Loucy (cell line): Measurements from ENCODE around the gene FCRL6.

ENCODE experiments used
- H2AFZ ChIP-seq: fragments of 200-600 bp; sonication (generic); 2 replicates; pipeline ENCODE4 v1.6.0; 2016; ENCODE audit warnings: antibody characterized with exemption, mild to moderate bottlenecking, low read length, moderate library complexity
- H3F3A ChIP-seq: fragments of 200-600 bp; 2 replicates; pipeline ENCODE4 v1.6.0; 2016; ENCODE audit warnings: antibody characterized with exemption, low read depth, mild to moderate bottlenecking
- H3K27me3 ChIP-seq: fragments of 200-600 bp; sonication (generic); 2 replicates; pipeline ENCODE4 v1.6.1; 2014; ENCODE audit warnings: low read length, mild to moderate bottlenecking; ENCODE audit not compliant: insufficient read depth, poor library complexity, severe bottlenecking
- H3K36me3 ChIP-seq: fragments of 200-600 bp; sonication (generic); 2 replicates; pipeline ENCODE4 v1.6.1; 2016; ENCODE audit warnings: low read length; ENCODE audit not compliant: insufficient read depth
- H3K4me1 ChIP-seq: fragments of 200-600 bp; sonication (generic); 2 replicates; pipeline ENCODE4 v1.5.1; 2014; ENCODE audit warnings: low read length, mild to moderate bottlenecking; ENCODE audit not compliant: insufficient read depth, poor library complexity, severe bottlenecking
- H3K4me2 ChIP-seq: fragments of 200-600 bp; sonication (generic); 2 replicates; pipeline ENCODE4 v1.6.0; 2014; ENCODE audit warnings: antibody characterized with exemption, low read length, low read depth, mild to moderate bottlenecking; ENCODE audit not compliant: poor library complexity, severe bottlenecking
- H3K4me3 ChIP-seq: fragments of 200-600 bp; sonication (generic); 2 replicates; pipeline ENCODE4 v1.5.1; 2014; ENCODE audit warnings: low read length, mild to moderate bottlenecking, mixed read lengths; ENCODE audit not compliant: poor library complexity, severe bottlenecking
- H3K79me2 ChIP-seq: fragments of 200-600 bp; sonication (generic); 2 replicates; pipeline ENCODE4 v1.6.1; 2014; ENCODE audit warnings: low read length; ENCODE audit not compliant: insufficient read depth
- H3K9ac ChIP-seq: fragments of 200-600 bp; sonication (generic); 2 replicates; pipeline ENCODE4 v1.6.0; 2014; ENCODE audit warnings: mild to moderate bottlenecking, low read depth, low read length, moderate library complexity; ENCODE audit not compliant: poor library complexity, severe bottlenecking
- H3K9me2 ChIP-seq: fragments of 200-600 bp; sonication (generic); replicated peaks from 2 replicates; pipeline ENCODE4 v1.6.1; 2016; ENCODE audit warnings: low read depth, low read length, mixed read lengths
- H3K9me3 ChIP-seq: fragments of 200-600 bp; sonication (generic); 2 replicates; pipeline ENCODE4 v1.6.1; 2014; ENCODE audit warnings: mild to moderate bottlenecking, antibody characterized with exemption, low read length, low read depth; ENCODE audit not compliant: insufficient read depth
- H4K20me1 ChIP-seq: fragments of 200-600 bp; sonication (generic); 2 replicates; pipeline ENCODE4 v1.6.0; 2014; ENCODE audit warnings: antibody characterized with exemption, low read length, mild to moderate bottlenecking; ENCODE audit not compliant: insufficient read depth, poor library complexity, severe bottlenecking
- EZH2phosphoT487 ChIP-seq: fragments of 200-600 bp; IDR thresholded peaks from 2 replicates; pipeline ENCODE4 v1.6.1; 2018; ENCODE audit warnings: antibody characterized with exemption, mild to moderate bottlenecking, moderate library complexity, borderline replicate concordance
- TF ChIP-seq, protein P1 (sequence below): fragments of 200-600 bp; sonication (generic); conservative IDR thresholded peaks from 2 replicates; pipeline ENCODE4 v1.5.1; 2014; ENCODE audit warnings: mild to moderate bottlenecking, antibody characterized with exemption, low read length

FCRL6 gene

DNA sequence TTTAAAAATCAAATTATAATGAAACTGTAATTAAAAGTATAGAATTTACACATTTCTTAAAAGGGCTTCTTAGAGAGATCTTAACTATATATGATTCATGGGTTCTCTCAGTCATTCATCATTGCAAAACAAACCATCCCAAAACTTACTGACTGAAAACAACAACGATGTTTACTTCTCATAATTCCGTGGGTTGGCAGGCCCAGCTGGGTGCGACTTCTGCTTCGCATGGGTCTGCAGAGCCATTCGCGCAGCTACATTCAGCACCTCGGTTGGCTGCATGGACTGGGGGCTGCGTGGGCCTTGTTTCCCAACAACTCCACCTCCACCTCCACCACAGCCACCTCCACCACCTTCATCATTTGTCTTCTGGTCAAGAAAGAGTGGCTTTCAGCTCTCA, 28.6 kb downstream of the FCRL6 start:
- Histone ChIP-seq H3K36me3 (no peaks in the 10 kb centered on the region), H3K4me2 (no peak overlapping the region)

DNA sequence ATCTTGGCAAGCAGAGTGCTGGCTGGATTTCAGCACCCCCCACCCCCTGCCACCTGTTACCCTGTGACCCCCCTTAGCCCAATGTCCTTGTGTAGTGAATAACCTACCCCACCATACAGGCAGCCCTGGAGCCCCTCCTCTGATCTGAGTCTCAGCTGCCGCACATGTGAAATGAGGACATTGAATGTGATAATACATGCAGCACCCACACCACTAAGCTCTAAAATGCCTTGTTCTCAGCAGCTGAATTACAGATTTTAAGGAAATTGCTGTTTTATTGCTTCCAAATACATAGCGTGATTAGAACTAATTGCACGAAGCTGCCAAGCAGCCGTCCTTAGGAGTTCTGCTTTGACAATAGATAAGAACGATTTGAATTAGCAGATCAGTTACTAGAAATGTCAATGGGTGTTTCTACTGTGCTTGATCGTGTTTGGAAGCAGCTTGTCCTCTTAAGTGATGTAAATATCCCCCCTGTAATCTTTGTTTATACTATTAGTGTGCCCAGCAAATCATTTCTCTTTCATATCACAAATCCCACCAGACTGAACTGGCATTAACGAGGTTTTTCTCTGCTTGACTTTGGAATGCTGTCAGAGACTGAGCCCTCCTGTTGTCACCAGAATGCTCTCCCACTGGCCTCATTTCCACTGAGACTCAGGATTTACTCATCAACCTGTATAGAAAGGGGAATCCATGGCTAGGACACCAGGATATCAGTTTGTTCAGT, 29.4 kb downstream of the FCRL6 start:
- Histone ChIP-seq H3K4me2 (no peak overlapping the region), H3K27me3 (no peaks in the 10 kb centered on the region), H3K4me3 (no peak overlapping the region), H2AFZ (no peak overlapping the region), H3F3A (no peaks in the 10 kb centered on the region), H3K9me2 (no peaks in the 10 kb centered on the region), H3K4me1 (peaks cover 15% of the 10 kb centered on the region), H3K79me2 (no peaks in the 10 kb centered on the region), H4K20me1 (no peaks in the 10 kb centered on the region), H3K9me3 (no peaks in the 10 kb centered on the region), H3K9ac (no peak overlapping the region), H3K36me3 (no peaks in the 10 kb centered on the region)
- TF ChIP-seq, protein P1, sequence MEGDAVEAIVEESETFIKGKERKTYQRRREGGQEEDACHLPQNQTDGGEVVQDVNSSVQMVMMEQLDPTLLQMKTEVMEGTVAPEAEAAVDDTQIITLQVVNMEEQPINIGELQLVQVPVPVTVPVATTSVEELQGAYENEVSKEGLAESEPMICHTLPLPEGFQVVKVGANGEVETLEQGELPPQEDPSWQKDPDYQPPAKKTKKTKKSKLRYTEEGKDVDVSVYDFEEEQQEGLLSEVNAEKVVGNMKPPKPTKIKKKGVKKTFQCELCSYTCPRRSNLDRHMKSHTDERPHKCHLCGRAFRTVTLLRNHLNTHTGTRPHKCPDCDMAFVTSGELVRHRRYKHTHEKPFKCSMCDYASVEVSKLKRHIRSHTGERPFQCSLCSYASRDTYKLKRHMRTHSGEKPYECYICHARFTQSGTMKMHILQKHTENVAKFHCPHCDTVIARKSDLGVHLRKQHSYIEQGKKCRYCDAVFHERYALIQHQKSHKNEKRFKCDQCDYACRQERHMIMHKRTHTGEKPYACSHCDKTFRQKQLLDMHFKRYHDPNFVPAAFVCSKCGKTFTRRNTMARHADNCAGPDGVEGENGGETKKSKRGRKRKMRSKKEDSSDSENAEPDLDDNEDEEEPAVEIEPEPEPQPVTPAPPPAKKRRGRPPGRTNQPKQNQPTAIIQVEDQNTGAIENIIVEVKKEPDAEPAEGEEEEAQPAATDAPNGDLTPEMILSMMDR = no peak
- no peak for TF ChIP-seq EZH2phosphoT487

More for the DNA sequence above, 28.6 kb downstream of the FCRL6 start:
- no peak overlapping the region for H3K9ac ChIP-seq
- no peaks in the 10 kb centered on the region for H3K27me3 ChIP-seq
- no peak overlapping the region for H3K4me3 ChIP-seq
- no peak for TF ChIP-seq EZH2phosphoT487
- TF ChIP-seq, protein P1 = no peak
- no peaks in the 10 kb centered on the region for H3K9me2 ChIP-seq
- no peaks in the 10 kb centered on the region for H4K20me1 ChIP-seq
- no peak overlapping the region for H2AFZ ChIP-seq
- no peaks in the 10 kb centered on the region for H3F3A ChIP-seq
- no peaks in the 10 kb centered on the region for H3K79me2 ChIP-seq
- H3K9me3 ChIP-seq = no peaks in the 10 kb centered on the region
- H3K4me1 ChIP-seq = peaks cover 23% of the 10 kb centered on the region

DNA sequence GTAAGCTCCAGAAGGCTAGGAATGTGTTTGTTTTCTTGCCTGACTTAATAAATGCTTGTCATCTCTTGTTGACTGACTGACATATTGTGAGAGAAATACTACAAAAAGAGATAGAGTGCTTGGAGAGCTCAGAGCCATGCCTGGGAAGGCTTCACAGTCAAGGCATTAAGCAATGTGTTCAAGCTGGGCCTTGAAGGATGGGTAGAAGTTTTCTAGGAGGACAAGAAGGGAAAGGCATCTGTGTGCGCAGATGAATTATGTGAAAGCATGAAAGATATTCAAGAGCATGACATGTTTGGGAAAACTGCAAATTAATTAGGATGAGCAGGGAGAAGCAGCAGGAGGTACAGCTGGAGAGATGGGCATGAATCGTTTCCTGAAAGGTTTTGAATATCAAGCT, 30.1 kb downstream of the FCRL6 start:
- Histone ChIP-seq H3K9me3 (no peaks in the 10 kb centered on the region), H3K36me3 (no peaks in the 10 kb centered on the region), H3K79me2 (no peaks in the 10 kb centered on the region), H3K27me3 (no peaks in the 10 kb centered on the region), H3K9ac (no peak overlapping the region), H3K4me3 (no peak overlapping the region), H3K4me2 (no peak overlapping the region), H2AFZ (no peak overlapping the region), H3K4me1 (peaks cover 8% of the 10 kb centered on the region), H4K20me1 (no peaks in the 10 kb centered on the region), H3F3A (no peaks in the 10 kb centered on the region), H3K9me2 (no peaks in the 10 kb centered on the region)
- TF ChIP-seq, protein P1 = no peak
- no peak for TF ChIP-seq EZH2phosphoT487
